ENCODE measurements around the gene CLDN24. TPM values are rescaled to one million over a fixed set of nuclear protein-coding genes. Genes with fewer than 3 reads are reported as not detected.

CLDN24 gene
- total RNA-seq, 1 experiment from 2014 or later = not detected

GRCh38 chr4:183335369-183335940, 13.2 kb upstream of the CLDN24 start:
- peaks cover 3% of the 10 kb centered on the region for H3K27me3 Mint-ChIP-seq (ENCODE audit: low read depth)
- no peak overlapping the region for H4K5ac ChIP-seq (ENCODE audit: insufficient read length, low read depth, low read length)
- H2AFZ ChIP-seq (ENCODE audit: low read length) = no peak overlapping the region
- no peak for DNase-seq
- H3K14ac ChIP-seq (ENCODE audit: insufficient read depth, low read length) = no peak overlapping the region
- WGBS (ENCODE audit: extremely low coverage, insufficient read length, low lambda C conversion rate) = no CpG with 5 or more reads among the region's 3 CpGs
- H3K4me2 ChIP-seq (ENCODE audit: insufficient read depth, insufficient read length, low read length) = no peak overlapping the region
- no peak overlapping the region for H3K23ac ChIP-seq (ENCODE audit: insufficient read length, low read depth, low read length)
- H3K9me3 ChIP-seq (ENCODE audit: control insufficient read depth, low read depth, low read length) = no peaks in the 10 kb centered on the region
- H2BK12ac ChIP-seq (ENCODE audit: insufficient read length, low read depth, low read length) = no peak overlapping the region
- H2AK5ac ChIP-seq (ENCODE audit: insufficient read length, low read length) = no peak overlapping the region
- H2BK20ac ChIP-seq (ENCODE audit: low read depth, low read length, poor library complexity, severe bottlenecking) = no peak overlapping the region
- H3K4me1 Mint-ChIP-seq = peaks cover 0 to 4% of the 10 kb centered on the region in 2 experiments; a peak in 1 of 4 replicates
- no peaks in the 10 kb centered on the region; a peak in 1 of 7 replicates for H3K36me3 Mint-ChIP-seq (ENCODE audit: insufficient read depth in 1 of 3, low read depth in 3 of 3)
- no peak overlapping the region for H3T11ph ChIP-seq (ENCODE audit: low read length)
- H4K91ac ChIP-seq (ENCODE audit: insufficient read length, low read depth, low read length) = no peak overlapping the region
- H2BK5ac ChIP-seq (ENCODE audit: insufficient read length, low read length) = no peak overlapping the region
- H2BK15ac ChIP-seq (ENCODE audit: low read depth, low read length) = no peak overlapping the region
- no peaks in the 10 kb centered on the region for H3K23me2 ChIP-seq (ENCODE audit: insufficient read length, low read depth, low read length, poor library complexity, severe bottlenecking)
- no peak overlapping the region for H3K4ac ChIP-seq (ENCODE audit: low read depth, low read length)
- H4K20me1 ChIP-seq (ENCODE audit: control insufficient read depth, insufficient read depth, insufficient read length) = no peaks in the 10 kb centered on the region
- no peaks in the 10 kb centered on the region for H3K79me2 ChIP-seq (ENCODE audit: insufficient read depth, low read length)
- no peak overlapping the region for H3K27ac Mint-ChIP-seq
- no peaks in the 10 kb centered on the region for H3K79me1 ChIP-seq (ENCODE audit: insufficient read depth, low read depth, low read length, poor library complexity, severe bottlenecking)
- no peak overlapping the region for H3K27ac ChIP-seq (ENCODE audit: insufficient read length, low read depth, low read length)
- H3K27me3 ChIP-seq (ENCODE audit: insufficient read depth, low read length) = no peaks in the 10 kb centered on the region
- no peak overlapping the region for H3K56ac ChIP-seq (ENCODE audit: insufficient read length, low read depth, low read length)
- H3K9me3 Mint-ChIP-seq = no peaks in the 10 kb centered on the region; a peak in 1 of 5 replicates
- no peak for TF ChIP-seq CTCF (conservative IDR thresholded peaks at IDR 0.05)
- no peaks in the 10 kb centered on the region for H3K4me1 ChIP-seq (ENCODE audit: insufficient read depth, low read length)
- no peak overlapping the region for H3K18ac ChIP-seq (ENCODE audit: insufficient read length, low read depth, low read length)
- H3K4me3 Mint-ChIP-seq = no peak overlapping the region
- no peak overlapping the region for H2BK120ac ChIP-seq (ENCODE audit: low read depth, low read length, poor library complexity, severe bottlenecking)
- no peak overlapping the region for H4K8ac ChIP-seq (replicated peaks; ENCODE audit: insufficient read length, low read depth, low read length)
- no peak overlapping the region for H3K9ac ChIP-seq (ENCODE audit: extremely low read depth, insufficient read length, low read length)
